DOHH2 (cell line): ENCODE measurements around the gene DQX1.

Source experiments
- H3F3A ChIP-seq: fragments of 200-600 bp; sonication (generic), shearing (Covaris generic); 2 replicates; pipeline ENCODE4 v1.6.0; 2016; ENCODE audit warnings: antibody characterized with exemption, mild to moderate bottlenecking; ENCODE audit not compliant: control insufficient read depth, insufficient read depth
- H3K27ac ChIP-seq: fragments of 200-600 bp; sonication (generic); 2 replicates; pipeline ENCODE4 v1.5.1; 2014; ENCODE audit warnings: low read depth, mild to moderate bottlenecking, low read length, moderate library complexity
- H3K27me3 ChIP-seq: fragments of 200-600 bp; sonication (generic); 2 replicates; pipeline ENCODE4 v1.6.1; 2014; ENCODE audit warnings: mild to moderate bottlenecking, low read length, mixed read lengths; ENCODE audit not compliant: control insufficient read depth
- H3K36me3 ChIP-seq: fragments of 200-600 bp; sonication (generic); 2 replicates; pipeline ENCODE4 v1.6.1; 2014; ENCODE audit warnings: mild to moderate bottlenecking, low read length, moderate library complexity, mixed read lengths; ENCODE audit not compliant: control insufficient read depth
- H3K4me1 ChIP-seq: fragments of 200-600 bp; sonication (generic); 2 replicates; pipeline ENCODE4 v1.6.1; 2014; ENCODE audit warnings: mild to moderate bottlenecking, low read length, mixed read lengths; ENCODE audit not compliant: control insufficient read depth
- H3K4me2 ChIP-seq: fragments of 200-600 bp; sonication (generic); 2 replicates; pipeline ENCODE4 v1.6.0; 2014; ENCODE audit warnings: mild to moderate bottlenecking, low read length, moderate library complexity
- H3K4me3 ChIP-seq: fragments of 200-600 bp; sonication (generic); 2 replicates; pipeline ENCODE4 v1.5.1; 2014; ENCODE audit warnings: mild to moderate bottlenecking, low read length, mixed read lengths
- H3K79me2 ChIP-seq: fragments of 200-600 bp; sonication (generic); 2 replicates; pipeline ENCODE4 v1.6.1; 2014; ENCODE audit warnings: mild to moderate bottlenecking, low read length, mixed read lengths; ENCODE audit not compliant: control insufficient read depth
- H3K9me2 ChIP-seq: fragments of 200-600 bp; sonication (generic); replicated peaks from 2 replicates; pipeline ENCODE4 v1.6.1; 2014; ENCODE audit warnings: mild to moderate bottlenecking, low read length, mixed read lengths; ENCODE audit not compliant: control insufficient read depth
- H3K9me3 ChIP-seq: fragments of 200-600 bp; sonication (generic); 2 replicates; pipeline ENCODE4 v1.6.1; 2014; ENCODE audit warnings: antibody characterized with exemption, low read length, mixed read lengths; ENCODE audit not compliant: control insufficient read depth, insufficient read depth
- H4K20me1 ChIP-seq: fragments of 200-600 bp; sonication (generic); 2 replicates; pipeline ENCODE4 v1.6.0; 2014; ENCODE audit warnings: low read depth, mild to moderate bottlenecking, antibody characterized with exemption, low read length, moderate library complexity; ENCODE audit not compliant: control insufficient read depth, insufficient read depth
- EZH2phosphoT487 ChIP-seq: fragments of 200-600 bp; sonication (generic); IDR thresholded peaks from 2 replicates; pipeline ENCODE4 v1.6.1; 2017; ENCODE audit warnings: borderline replicate concordance, mild to moderate bottlenecking, antibody characterized with exemption, low read length, moderate library complexity, mixed read lengths
- TF ChIP-seq, protein P1 (sequence below): fragments of 200-600 bp; sonication (generic); IDR thresholded peaks from one replicate; pipeline ENCODE4 v1.5.1; 2014; ENCODE audit warnings: antibody characterized with exemption, mild to moderate bottlenecking, low read depth, low read length; ENCODE audit not compliant: poor library complexity, severe bottlenecking

The DQX1 gene

GRCh38 chr2:74542978-74543377, 16.9 kb upstream of the DQX1 start:
- Histone ChIP-seq H3K36me3 (no peaks in the 10 kb centered on the region), H3K27ac (no peak overlapping the region), H3K79me2 (no peaks in the 10 kb centered on the region), H3K4me3 (no peak overlapping the region), H3F3A (no peaks in the 10 kb centered on the region), H4K20me1 (no peaks in the 10 kb centered on the region), H3K9me2 (no peaks in the 10 kb centered on the region), H3K9me3 (no peaks in the 10 kb centered on the region), H3K4me2 (no peak overlapping the region), H3K27me3 (peaks cover 31% of the 10 kb centered on the region), H3K4me1 (0 out of 2 replicates have a peak, but pooled peaks cover 3% of the 10 kb centered on the region)
- TF ChIP-seq, protein P1, sequence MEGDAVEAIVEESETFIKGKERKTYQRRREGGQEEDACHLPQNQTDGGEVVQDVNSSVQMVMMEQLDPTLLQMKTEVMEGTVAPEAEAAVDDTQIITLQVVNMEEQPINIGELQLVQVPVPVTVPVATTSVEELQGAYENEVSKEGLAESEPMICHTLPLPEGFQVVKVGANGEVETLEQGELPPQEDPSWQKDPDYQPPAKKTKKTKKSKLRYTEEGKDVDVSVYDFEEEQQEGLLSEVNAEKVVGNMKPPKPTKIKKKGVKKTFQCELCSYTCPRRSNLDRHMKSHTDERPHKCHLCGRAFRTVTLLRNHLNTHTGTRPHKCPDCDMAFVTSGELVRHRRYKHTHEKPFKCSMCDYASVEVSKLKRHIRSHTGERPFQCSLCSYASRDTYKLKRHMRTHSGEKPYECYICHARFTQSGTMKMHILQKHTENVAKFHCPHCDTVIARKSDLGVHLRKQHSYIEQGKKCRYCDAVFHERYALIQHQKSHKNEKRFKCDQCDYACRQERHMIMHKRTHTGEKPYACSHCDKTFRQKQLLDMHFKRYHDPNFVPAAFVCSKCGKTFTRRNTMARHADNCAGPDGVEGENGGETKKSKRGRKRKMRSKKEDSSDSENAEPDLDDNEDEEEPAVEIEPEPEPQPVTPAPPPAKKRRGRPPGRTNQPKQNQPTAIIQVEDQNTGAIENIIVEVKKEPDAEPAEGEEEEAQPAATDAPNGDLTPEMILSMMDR, result no peak
- TF ChIP-seq EZH2phosphoT487, result no peak

GRCh38 chr2:74540291-74540690, 14.3 kb upstream of the DQX1 start:
- no peaks in the 10 kb centered on the region for H3F3A ChIP-seq
- H3K9me2 ChIP-seq, result no peaks in the 10 kb centered on the region
- H3K36me3 ChIP-seq, result no peaks in the 10 kb centered on the region
- no peaks in the 10 kb centered on the region for H3K9me3 ChIP-seq
- H3K27ac ChIP-seq, result no peak overlapping the region
- H3K79me2 ChIP-seq, result no peaks in the 10 kb centered on the region
- H3K27me3 ChIP-seq, result peaks cover 30% of the 10 kb centered on the region
- TF ChIP-seq EZH2phosphoT487, result no peak
- TF ChIP-seq, protein P1, result no peak
- no peaks in the 10 kb centered on the region for H4K20me1 ChIP-seq
- 0 out of 2 replicates have a peak, but pooled peaks cover 3% of the 10 kb centered on the region for H3K4me1 ChIP-seq
- H3K4me3 ChIP-seq, result no peak overlapping the region
- H3K4me2 ChIP-seq, result no peak overlapping the region

- Histone ChIP-seq H3K9me2 (no peaks in the 10 kb centered on the region), H3K4me1 (0 out of 2 replicates have a peak, but pooled peaks cover 3% of the 10 kb centered on the region), H4K20me1 (no peaks in the 10 kb centered on the region), H3K9me3 (no peaks in the 10 kb centered on the region), H3K4me3 (no peak overlapping the region), H3F3A (no peaks in the 10 kb centered on the region), H3K79me2 (no peaks in the 10 kb centered on the region), H3K36me3 (no peaks in the 10 kb centered on the region; the same call in 1 of the 2 replicates), H3K4me2 (no peak overlapping the region), H3K27me3 (peaks cover 25% of the 10 kb centered on the region), H3K27ac (no peak overlapping the region)
- no peak for TF ChIP-seq EZH2phosphoT487
- TF ChIP-seq, protein P1, result no peak
Observed at GRCh38 chr2:74538881-74539339, 12.9 kb upstream of the DQX1 start.
